Measurements from ENCODE around the gene FAM98B. TPM values are rescaled to one million over a fixed set of nuclear protein-coding genes. Genes with fewer than 3 reads are reported as not detected.

FAM98B gene
- total RNA-seq, 1 donor from 2014 or later, result 15.6 TPM

DNA sequence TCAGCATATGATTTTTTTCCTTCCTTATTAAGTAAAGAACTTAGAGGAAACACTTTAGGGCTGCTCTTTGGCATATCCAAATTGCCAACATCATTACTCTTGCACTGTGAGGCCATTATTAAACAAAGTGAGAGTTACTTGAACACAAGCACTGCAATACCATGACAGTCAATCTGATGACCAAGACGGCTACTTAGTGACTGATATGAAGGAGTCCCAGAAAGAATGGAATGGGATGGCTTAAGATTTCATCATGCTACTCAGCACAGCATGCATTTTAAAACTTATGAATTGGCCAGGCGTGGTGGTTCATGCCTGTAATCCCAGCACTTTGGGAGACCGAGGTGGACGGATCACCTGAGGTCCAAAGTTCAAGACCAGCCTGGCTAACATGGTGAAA, 55.2 kb downstream of the FAM98B start:
- no peak for DNase-seq (ENCODE audit: low spot score)
- Mint-ChIP-seq H3K9me3 (ENCODE audit: low read depth) (no peaks in the 10 kb centered on the region), H3K27ac (ENCODE audit: unreplicated experiment) (no peak overlapping the region), H3K36me3 (ENCODE audit: low read depth) (no peaks in the 10 kb centered on the region), H3K4me1 (ENCODE audit: low read depth) (peaks cover 5% of the 10 kb centered on the region), H3K27me3 (ENCODE audit: low read depth) (no peaks in the 10 kb centered on the region), H3K4me3 (ENCODE audit: unreplicated experiment) (no peak overlapping the region)
- TF ChIP-seq, protein P1, sequence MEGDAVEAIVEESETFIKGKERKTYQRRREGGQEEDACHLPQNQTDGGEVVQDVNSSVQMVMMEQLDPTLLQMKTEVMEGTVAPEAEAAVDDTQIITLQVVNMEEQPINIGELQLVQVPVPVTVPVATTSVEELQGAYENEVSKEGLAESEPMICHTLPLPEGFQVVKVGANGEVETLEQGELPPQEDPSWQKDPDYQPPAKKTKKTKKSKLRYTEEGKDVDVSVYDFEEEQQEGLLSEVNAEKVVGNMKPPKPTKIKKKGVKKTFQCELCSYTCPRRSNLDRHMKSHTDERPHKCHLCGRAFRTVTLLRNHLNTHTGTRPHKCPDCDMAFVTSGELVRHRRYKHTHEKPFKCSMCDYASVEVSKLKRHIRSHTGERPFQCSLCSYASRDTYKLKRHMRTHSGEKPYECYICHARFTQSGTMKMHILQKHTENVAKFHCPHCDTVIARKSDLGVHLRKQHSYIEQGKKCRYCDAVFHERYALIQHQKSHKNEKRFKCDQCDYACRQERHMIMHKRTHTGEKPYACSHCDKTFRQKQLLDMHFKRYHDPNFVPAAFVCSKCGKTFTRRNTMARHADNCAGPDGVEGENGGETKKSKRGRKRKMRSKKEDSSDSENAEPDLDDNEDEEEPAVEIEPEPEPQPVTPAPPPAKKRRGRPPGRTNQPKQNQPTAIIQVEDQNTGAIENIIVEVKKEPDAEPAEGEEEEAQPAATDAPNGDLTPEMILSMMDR (IDR thresholded peaks at IDR 0.05), result no peak

DNA sequence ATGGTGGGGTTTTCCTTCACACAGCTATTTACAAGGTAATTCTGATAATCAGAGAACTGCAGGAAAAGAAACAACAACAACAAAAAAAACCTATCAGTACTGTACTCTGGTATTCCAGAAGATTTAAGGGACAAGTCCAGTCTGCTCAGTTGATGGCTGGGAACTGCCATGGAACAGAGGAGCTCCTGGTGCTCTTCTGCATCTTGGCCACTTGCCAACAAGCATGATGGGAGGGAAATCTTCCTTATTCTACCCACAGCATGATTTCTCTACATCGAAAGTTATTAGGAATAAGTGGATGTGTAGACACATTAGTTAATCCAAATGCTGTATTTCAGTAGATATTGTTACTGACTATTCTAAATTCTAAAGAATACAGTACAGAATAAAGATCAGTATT, 59.0 kb downstream of the FAM98B start:
- H3K36me3 Mint-ChIP-seq (ENCODE audit: low read depth), result no peaks in the 10 kb centered on the region
- H3K4me3 Mint-ChIP-seq (ENCODE audit: unreplicated experiment), result no peak overlapping the region
- H3K9me3 Mint-ChIP-seq (ENCODE audit: low read depth), result no peaks in the 10 kb centered on the region
- H3K27ac Mint-ChIP-seq (ENCODE audit: unreplicated experiment), result no peak overlapping the region
- H3K4me1 Mint-ChIP-seq (ENCODE audit: low read depth), result peaks cover 16% of the 10 kb centered on the region
- no peaks in the 10 kb centered on the region for H3K27me3 Mint-ChIP-seq (ENCODE audit: low read depth)
- no peak for DNase-seq (ENCODE audit: low spot score)
- TF ChIP-seq, protein P1 (IDR thresholded peaks at IDR 0.05), result no peak

DNA sequence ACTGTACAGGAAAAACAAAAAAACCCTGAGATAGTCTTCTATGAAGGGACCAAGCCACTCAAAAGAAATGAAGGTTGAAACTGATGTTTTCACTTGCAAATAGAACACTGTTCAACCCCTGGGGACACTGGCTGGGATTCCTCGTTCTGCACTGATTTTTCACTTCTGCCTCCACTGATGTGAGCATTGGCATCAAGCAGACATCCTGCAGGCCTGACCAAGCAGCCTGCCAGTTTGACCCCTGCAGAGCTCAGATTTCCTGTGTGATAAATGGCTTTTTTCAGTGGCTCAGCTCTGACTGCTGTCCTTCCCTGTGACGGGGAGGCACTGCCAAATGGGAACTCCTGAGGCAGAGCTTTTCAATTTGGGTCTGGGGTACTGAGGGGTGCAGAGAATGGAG, 60.7 kb downstream of the FAM98B start:
- no peaks in the 10 kb centered on the region for H3K9me3 Mint-ChIP-seq (ENCODE audit: low read depth)
- no peak overlapping the region for H3K4me3 Mint-ChIP-seq (ENCODE audit: unreplicated experiment)
- no peaks in the 10 kb centered on the region for H3K36me3 Mint-ChIP-seq (ENCODE audit: low read depth)
- H3K4me1 Mint-ChIP-seq (ENCODE audit: low read depth), result peaks cover 12% of the 10 kb centered on the region
- TF ChIP-seq, protein P1 (IDR thresholded peaks at IDR 0.05), result no peak
- H3K27ac Mint-ChIP-seq (ENCODE audit: unreplicated experiment), result no peak overlapping the region
- no peaks in the 10 kb centered on the region for H3K27me3 Mint-ChIP-seq (ENCODE audit: low read depth)
- no peak for DNase-seq (ENCODE audit: low spot score)

DNA sequence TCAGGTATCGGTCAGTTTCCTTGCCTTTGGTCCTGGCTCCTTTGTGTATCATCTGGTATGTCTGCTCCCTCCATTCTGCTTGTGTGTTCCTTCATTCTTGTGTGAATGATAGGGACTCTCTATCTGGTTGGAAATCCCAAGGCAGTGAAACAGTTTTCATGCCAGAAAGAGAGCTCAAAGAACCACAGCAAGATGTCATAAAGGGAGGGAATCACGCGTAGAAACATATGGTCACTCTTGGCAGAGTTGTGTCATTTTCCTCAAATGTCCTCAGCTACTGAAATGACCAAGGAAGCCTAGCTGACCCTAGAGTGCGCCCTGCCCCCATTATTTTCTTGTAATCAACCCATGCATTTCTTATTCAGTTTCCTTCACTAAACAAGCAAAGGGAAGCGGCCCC, 62.7 kb downstream of the FAM98B start:
- no peak for DNase-seq (ENCODE audit: low spot score)
- TF ChIP-seq, protein P1 (IDR thresholded peaks at IDR 0.05), result no peak
- Mint-ChIP-seq H3K36me3 (ENCODE audit: low read depth) (no peaks in the 10 kb centered on the region), H3K27me3 (ENCODE audit: low read depth) (no peaks in the 10 kb centered on the region), H3K4me3 (ENCODE audit: unreplicated experiment) (no peak overlapping the region), H3K9me3 (ENCODE audit: low read depth) (no peaks in the 10 kb centered on the region), H3K27ac (ENCODE audit: unreplicated experiment) (no peak overlapping the region), H3K4me1 (ENCODE audit: low read depth) (peaks cover 12% of the 10 kb centered on the region)

DNA sequence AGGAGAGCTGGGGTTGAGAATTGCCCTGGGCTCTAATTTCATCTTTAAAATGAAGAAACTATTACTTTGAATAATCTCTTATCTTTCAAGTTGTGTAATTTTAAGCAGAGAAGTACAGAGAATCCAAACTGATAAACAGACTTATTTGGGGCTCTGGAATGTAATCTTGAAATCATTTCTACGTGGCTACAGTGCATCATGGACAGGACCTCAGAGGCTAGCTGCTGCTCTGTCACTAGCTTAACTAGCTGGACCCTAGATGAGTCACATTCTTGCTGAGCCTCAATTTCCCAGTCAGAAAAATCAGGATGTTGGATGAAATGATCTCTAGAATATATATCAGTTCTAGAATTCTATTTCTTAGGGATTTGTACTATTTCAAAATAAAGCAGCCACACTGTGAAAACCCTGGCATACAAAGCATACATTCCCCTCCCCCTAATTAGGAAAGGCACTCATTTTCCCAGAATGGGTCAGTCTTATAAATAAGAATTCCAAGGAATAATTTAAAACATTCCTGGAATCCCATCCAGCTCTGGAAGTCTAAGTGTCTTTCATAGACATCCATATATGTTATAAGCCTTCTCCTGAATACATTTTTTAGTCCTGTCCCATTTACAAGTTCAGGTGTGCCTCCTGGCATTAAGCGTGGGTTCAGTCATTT, 63.5 kb downstream of the FAM98B start:
- DNase-seq (ENCODE audit: low spot score), result no peak
- TF ChIP-seq, protein P1 (IDR thresholded peaks at IDR 0.05), result no peak
- Mint-ChIP-seq H3K4me3 (ENCODE audit: unreplicated experiment) (no peak overlapping the region), H3K9me3 (ENCODE audit: low read depth) (no peaks in the 10 kb centered on the region), H3K4me1 (ENCODE audit: low read depth) (peaks cover 12% of the 10 kb centered on the region), H3K27ac (ENCODE audit: unreplicated experiment) (no peak overlapping the region), H3K27me3 (ENCODE audit: low read depth) (no peaks in the 10 kb centered on the region), H3K36me3 (ENCODE audit: low read depth) (no peaks in the 10 kb centered on the region)
